Neural cell (in vitro differentiated cells): ENCODE results near the gene L2HGDH. TPM values are rescaled to one million over a fixed set of nuclear protein-coding genes. Genes with fewer than 3 reads are reported as not detected.

Source experiments
- H2AFZ ChIP-seq: fragments of 200-600, 300-800 bp; sonication (generic), shearing (Covaris generic); 2 replicates; pipeline ENCODE4 v1.6.0; 2014; ENCODE audit warnings: low read depth, mild to moderate bottlenecking, antibody characterized with exemption, low read length, moderate library complexity
- H3F3A ChIP-seq: fragments of 200-600 bp; shearing (Covaris generic); 2 replicates; pipeline ENCODE4 v1.6.1; 2016; ENCODE audit warnings: mild to moderate bottlenecking, moderate library complexity, mixed read lengths, antibody characterized with exemption, low read length; ENCODE audit not compliant: insufficient read depth, poor library complexity, severe bottlenecking
- H3K27ac ChIP-seq: fragments of 200-600, 300-800 bp; sonication (generic), shearing (Covaris generic); 2 replicates; pipeline ENCODE4 v1.5.1; 2014; ENCODE audit warnings: mild to moderate bottlenecking, low read length, moderate library complexity
- H3K27me3 ChIP-seq: fragments of 300-800, 200-600 bp; sonication (generic), shearing (Covaris generic); 2 replicates; pipeline ENCODE4 v1.6.0; 2014; ENCODE audit warnings: mild to moderate bottlenecking, low read depth, low read length, moderate library complexity; ENCODE audit not compliant: insufficient read depth
- H3K36me3 ChIP-seq: fragments of 300-800, 200-600 bp; sonication (generic), shearing (Covaris generic); 2 replicates; pipeline ENCODE4 v1.5.1; 2014; ENCODE audit warnings: mild to moderate bottlenecking, antibody characterized with exemption, low read length, moderate library complexity; ENCODE audit not compliant: insufficient read depth
- H3K4me2 ChIP-seq: fragments of 300-800, 200-600 bp; sonication (generic), shearing (Covaris generic); 2 replicates; pipeline ENCODE4 v1.6.0; 2014; ENCODE audit warnings: mild to moderate bottlenecking, low read length
- H3K4me3 ChIP-seq: fragments of 300-800, 200-600 bp; sonication (generic), shearing (Covaris generic); 2 replicates; pipeline ENCODE4 v1.5.1; 2014; ENCODE audit warnings: mild to moderate bottlenecking, low read length, moderate library complexity
- H3K79me2 ChIP-seq: fragments of 200-600 bp; shearing (Covaris generic); replicated peaks from 2 replicates; pipeline ENCODE4 v1.6.0; 2014; ENCODE audit warnings: mild to moderate bottlenecking, low read length, moderate library complexity; ENCODE audit not compliant: insufficient read depth
- H3K9ac ChIP-seq: fragments of 300-800, 200-600 bp; sonication (generic), shearing (Covaris generic); 2 replicates; pipeline ENCODE4 v1.6.1; 2016; ENCODE audit warnings: mild to moderate bottlenecking, low read length, mixed read lengths
- H3K9me2 ChIP-seq: fragments of 200-600 bp; shearing (Covaris generic); 2 replicates; pipeline ENCODE4 v1.6.1; 2016; ENCODE audit warnings: mild to moderate bottlenecking, low read length, mixed read lengths; ENCODE audit not compliant: insufficient read depth
- H3K9me3 ChIP-seq: fragments of 200-600, 300-800 bp; sonication (generic), shearing (Covaris generic); 2 replicates; pipeline ENCODE4 v1.6.1; 2016; ENCODE audit warnings: mild to moderate bottlenecking, mixed run types, low read length, moderate library complexity, mixed read lengths
- H4K20me1 ChIP-seq: fragments of 200-600 bp; shearing (Covaris generic); 2 replicates; pipeline ENCODE4 v1.6.1; 2016; ENCODE audit warnings: mild to moderate bottlenecking, mixed run types; ENCODE audit not compliant: insufficient read depth
- CTCF ChIP-seq: fragments of 450-650 bp; IDR thresholded peaks from 2 replicates; pipeline ENCODE4 v1.5.1; 2014; ENCODE audit warnings: antibody characterized with exemption, mild to moderate bottlenecking, moderate library complexity; ENCODE audit not compliant: poor library complexity, severe bottlenecking
- EP300 ChIP-seq: fragments of 450-650 bp; conservative IDR thresholded peaks from 2 replicates; pipeline ENCODE4 v1.6.1; 2014; ENCODE audit warnings: antibody characterized with exemption, mild to moderate bottlenecking, moderate library complexity; ENCODE audit not compliant: poor library complexity, severe bottlenecking
- EZH2 ChIP-seq: fragments of 200-600, 300-800 bp; shearing (Covaris generic), sonication (generic); IDR thresholded peaks from 2 replicates; pipeline ENCODE4 v1.6.1; 2014; ENCODE audit warnings: antibody characterized with exemption, low read length, borderline replicate concordance, mild to moderate bottlenecking; ENCODE audit not compliant: insufficient read depth, poor library complexity, severe bottlenecking
- MXI1 ChIP-seq: fragments of 450-650 bp; conservative IDR thresholded peaks from 2 replicates; pipeline ENCODE4 v1.6.1; 2014; ENCODE audit warnings: antibody characterized with exemption, mild to moderate bottlenecking; ENCODE audit not compliant: poor library complexity, severe bottlenecking
- POLR2AphosphoS5 ChIP-seq: IDR thresholded peaks from 2 replicates; pipeline ENCODE4 v1.6.1; 2012
- RAD21 ChIP-seq: fragments of 450-650 bp; conservative IDR thresholded peaks from 2 replicates; pipeline ENCODE4 v1.6.1; 2014; ENCODE audit warnings: antibody characterized with exemption, mild to moderate bottlenecking, moderate library complexity
- REST ChIP-seq: IDR thresholded peaks from 2 replicates; pipeline ENCODE4 v1.6.1; 2012; ENCODE audit warnings: borderline replicate concordance
- SMC3 ChIP-seq: fragments of 450-650 bp; conservative IDR thresholded peaks from 2 replicates; pipeline ENCODE4 v1.6.1; 2014; ENCODE audit warnings: antibody characterized with exemption, mild to moderate bottlenecking, moderate library complexity; ENCODE audit not compliant: poor library complexity
- TAF1 ChIP-seq: IDR thresholded peaks from 2 replicates; pipeline ENCODE4 v1.6.1; 2012; ENCODE audit warnings: low read depth
- polyA plus RNA-seq: library from polyadenylated mRNA; depleted of rRNA; stranded (reverse); fragments of >200 nt; gene quantifications from 2 replicates; pipeline ENCODE4 v1.2.3, GENCODE V29; 2014

The L2HGDH gene
- polyA plus RNA-seq, 1 donor from 2014 or later, result 8.9 TPM

GRCh38 chr14:50270932-50271331 lies 41.1 kb downstream of the L2HGDH start:
- TF ChIP-seq TAF1, result no peak
- no peaks in the 10 kb centered on the region for H4K20me1 ChIP-seq
- H3K4me3 ChIP-seq, result no peak overlapping the region
- no peaks in the 10 kb centered on the region for H3F3A ChIP-seq
- no peak overlapping the region for H3K9ac ChIP-seq
- no peak overlapping the region for H3K4me2 ChIP-seq
- no peaks in the 10 kb centered on the region for H3K27me3 ChIP-seq
- H3K9me3 ChIP-seq, result no peaks in the 10 kb centered on the region
- no peaks in the 10 kb centered on the region for H3K9me2 ChIP-seq
- H3K36me3 ChIP-seq, result peaks cover 5% of the 10 kb centered on the region
- H3K27ac ChIP-seq, result no peak overlapping the region
- H3K79me2 ChIP-seq, result no peaks in the 10 kb centered on the region
- no peak overlapping the region for H2AFZ ChIP-seq

GRCh38 chr14:50265029-50265428 lies 47.0 kb downstream of the L2HGDH start:
- Histone ChIP-seq H2AFZ (no peak overlapping the region), H3K27me3 (no peaks in the 10 kb centered on the region), H3K4me2 (no peak overlapping the region), H3K9ac (no peak overlapping the region), H4K20me1 (no peaks in the 10 kb centered on the region), H3K9me3 (no peaks in the 10 kb centered on the region), H3K27ac (no peak overlapping the region), H3K4me3 (no peak overlapping the region), H3K36me3 (no peaks in the 10 kb centered on the region), H3K79me2 (no peaks in the 10 kb centered on the region), H3K9me2 (no peaks in the 10 kb centered on the region), H3F3A (no peaks in the 10 kb centered on the region)
- TF ChIP-seq POLR2AphosphoS5, result no peak
- no peak for TF ChIP-seq TAF1
- no peak for TF ChIP-seq CTCF
- no peak for TF ChIP-seq EP300
- TF ChIP-seq REST, result no peak
- TF ChIP-seq SMC3, result no peak
- no peak for TF ChIP-seq MXI1
- no peak for TF ChIP-seq RAD21
- no peak for TF ChIP-seq EZH2

GRCh38 chr14:50263321-50263720 lies 48.7 kb downstream of the L2HGDH start:
- peak overlapping the region; percentile 64 for H3K27ac ChIP-seq

More at GRCh38 chr14:50263321-50263720, 48.7 kb downstream of the L2HGDH start:
- H3K9me3 ChIP-seq, result no peaks in the 10 kb centered on the region
- no peaks in the 10 kb centered on the region for H3K79me2 ChIP-seq
- no peaks in the 10 kb centered on the region for H3K36me3 ChIP-seq
- H3K9me2 ChIP-seq, result no peaks in the 10 kb centered on the region
- peak overlapping the region; percentile 6 for H3K9ac ChIP-seq
- no peak for TF ChIP-seq RAD21
- no peak for TF ChIP-seq EZH2
- H3F3A ChIP-seq, result no peaks in the 10 kb centered on the region
- H3K27me3 ChIP-seq, result no peaks in the 10 kb centered on the region
- H2AFZ ChIP-seq, result no peak overlapping the region
- no peaks in the 10 kb centered on the region for H4K20me1 ChIP-seq
- H3K4me2 ChIP-seq, result peak overlapping the region; percentile 24
- H3K4me3 ChIP-seq, result peak overlapping the region; percentile 25
